EH (cell line): ENCODE results near the gene PHACTR1.

Experiments
- DNase-seq: peaks from one replicate; pipeline ENCODE4 v3.0.0-alpha.2; 2015; ENCODE audit warnings: low read depth

PHACTR1 gene

GRCh38 chr6:13290335-13290734 is 573.8 kb downstream of the PHACTR1 start:
- DNase-seq = peak; percentile 11

GRCh38 chr6:13292774-13293173 is 576.2 kb downstream of the PHACTR1 start:
- DNase-seq = no peak

GRCh38 chr6:13294499-13295069 is 578.0 kb downstream of the PHACTR1 start:
- DNase-seq = peak; percentile 22

- DNase-seq = no peak
Observed at GRCh38 chr6:13295576-13295975, 579.0 kb downstream of the PHACTR1 start.

GRCh38 chr6:13296536-13296997 is 580.0 kb downstream of the PHACTR1 start:
- DNase-seq = no peak

GRCh38 chr6:13297391-13297790 is 580.8 kb downstream of the PHACTR1 start:
- no peak for DNase-seq

GRCh38 chr6:13298446-13298845 is 581.9 kb downstream of the PHACTR1 start:
- DNase-seq = no peak

GRCh38 chr6:13299403-13299821 is 582.8 kb downstream of the PHACTR1 start:
- DNase-seq = no peak

- DNase-seq = no peak
Observed at GRCh38 chr6:13299918-13300317, 583.4 kb downstream of the PHACTR1 start.

- DNase-seq = no peak
Observed at GRCh38 chr6:13300643-13301590, 584.4 kb downstream of the PHACTR1 start.

- no peak for DNase-seq
Observed at GRCh38 chr6:13302291-13302690, 585.7 kb downstream of the PHACTR1 start.

- peak; percentile 100 for DNase-seq
Observed at GRCh38 chr6:13302751-13303667, 586.4 kb downstream of the PHACTR1 start.

GRCh38 chr6:13303668-13304017 is 587.1 kb downstream of the PHACTR1 start:
- DNase-seq = peak; percentile 77

- DNase-seq = no peak
Observed at GRCh38 chr6:13304101-13304500, 587.5 kb downstream of the PHACTR1 start.

GRCh38 chr6:13304580-13305260 is 588.2 kb downstream of the PHACTR1 start:
- DNase-seq = no peak

GRCh38 chr6:13305288-13305687 is 588.7 kb downstream of the PHACTR1 start:
- no peak for DNase-seq

- DNase-seq = no peak
Observed at GRCh38 chr6:13305791-13306190, 589.2 kb downstream of the PHACTR1 start.

GRCh38 chr6:13307508-13307995 is 591.0 kb downstream of the PHACTR1 start:
- peak; percentile 16 for DNase-seq

GRCh38 chr6:13308332-13308731 is 591.8 kb downstream of the PHACTR1 start:
- no peak for DNase-seq

GRCh38 chr6:13311155-13311554 is 594.6 kb downstream of the PHACTR1 start:
- no peak for DNase-seq

- no peak for DNase-seq
Observed at GRCh38 chr6:13314806-13315205, 598.2 kb downstream of the PHACTR1 start.

- DNase-seq = no peak
Observed at GRCh38 chr6:13315896-13316295, 599.3 kb downstream of the PHACTR1 start.
